DOHH2 (cell line): ENCODE measurements around the gene DOHH.

Source experiments
- H3F3A ChIP-seq: fragments of 200-600 bp; sonication (generic), shearing (Covaris generic); 2 replicates; pipeline ENCODE4 v1.6.0; 2016; ENCODE audit warnings: antibody characterized with exemption, mild to moderate bottlenecking; ENCODE audit not compliant: control insufficient read depth, insufficient read depth
- H3K27ac ChIP-seq: fragments of 200-600 bp; sonication (generic); 2 replicates; pipeline ENCODE4 v1.5.1; 2014; ENCODE audit warnings: low read depth, mild to moderate bottlenecking, low read length, moderate library complexity
- H3K27me3 ChIP-seq: fragments of 200-600 bp; sonication (generic); 2 replicates; pipeline ENCODE4 v1.6.1; 2014; ENCODE audit warnings: mild to moderate bottlenecking, low read length, mixed read lengths; ENCODE audit not compliant: control insufficient read depth
- H3K36me3 ChIP-seq: fragments of 200-600 bp; sonication (generic); 2 replicates; pipeline ENCODE4 v1.6.1; 2014; ENCODE audit warnings: mild to moderate bottlenecking, low read length, moderate library complexity, mixed read lengths; ENCODE audit not compliant: control insufficient read depth
- H3K4me1 ChIP-seq: fragments of 200-600 bp; sonication (generic); 2 replicates; pipeline ENCODE4 v1.6.1; 2014; ENCODE audit warnings: mild to moderate bottlenecking, low read length, mixed read lengths; ENCODE audit not compliant: control insufficient read depth
- H3K4me2 ChIP-seq: fragments of 200-600 bp; sonication (generic); 2 replicates; pipeline ENCODE4 v1.6.0; 2014; ENCODE audit warnings: mild to moderate bottlenecking, low read length, moderate library complexity
- H3K4me3 ChIP-seq: fragments of 200-600 bp; sonication (generic); 2 replicates; pipeline ENCODE4 v1.5.1; 2014; ENCODE audit warnings: mild to moderate bottlenecking, low read length, mixed read lengths
- H3K79me2 ChIP-seq: fragments of 200-600 bp; sonication (generic); 2 replicates; pipeline ENCODE4 v1.6.1; 2014; ENCODE audit warnings: mild to moderate bottlenecking, low read length, mixed read lengths; ENCODE audit not compliant: control insufficient read depth
- H3K9me2 ChIP-seq: fragments of 200-600 bp; sonication (generic); replicated peaks from 2 replicates; pipeline ENCODE4 v1.6.1; 2014; ENCODE audit warnings: mild to moderate bottlenecking, low read length, mixed read lengths; ENCODE audit not compliant: control insufficient read depth
- H3K9me3 ChIP-seq: fragments of 200-600 bp; sonication (generic); 2 replicates; pipeline ENCODE4 v1.6.1; 2014; ENCODE audit warnings: antibody characterized with exemption, low read length, mixed read lengths; ENCODE audit not compliant: control insufficient read depth, insufficient read depth
- H4K20me1 ChIP-seq: fragments of 200-600 bp; sonication (generic); 2 replicates; pipeline ENCODE4 v1.6.0; 2014; ENCODE audit warnings: low read depth, mild to moderate bottlenecking, antibody characterized with exemption, low read length, moderate library complexity; ENCODE audit not compliant: control insufficient read depth, insufficient read depth
- CTCF ChIP-seq: fragments of 200-600 bp; sonication (generic); IDR thresholded peaks from one replicate; pipeline ENCODE4 v1.5.1; 2014; ENCODE audit warnings: antibody characterized with exemption, mild to moderate bottlenecking, low read depth, low read length; ENCODE audit not compliant: poor library complexity, severe bottlenecking
- EZH2phosphoT487 ChIP-seq: fragments of 200-600 bp; sonication (generic); IDR thresholded peaks from 2 replicates; pipeline ENCODE4 v1.6.1; 2017; ENCODE audit warnings: borderline replicate concordance, mild to moderate bottlenecking, antibody characterized with exemption, low read length, moderate library complexity, mixed read lengths

DOHH gene

GRCh38 chr19:3518255-3518654 is 17.8 kb upstream of the DOHH start:
- no peak overlapping the region for H3K4me3 ChIP-seq
- H3K36me3 ChIP-seq, result peaks cover 19% of the 10 kb centered on the region; the same call in 1 of the 2 replicates
- H4K20me1 ChIP-seq, result peaks cover 18% of the 10 kb centered on the region
- peaks cover 28% of the 10 kb centered on the region for H3K4me1 ChIP-seq
- TF ChIP-seq EZH2phosphoT487, result no peak
- no peak for TF ChIP-seq CTCF
- H3K9me3 ChIP-seq, result no peaks in the 10 kb centered on the region
- H3K79me2 ChIP-seq, result peaks cover 82% of the 10 kb centered on the region
- H3K4me2 ChIP-seq, result no peak overlapping the region
- no peak overlapping the region for H3K27ac ChIP-seq
- H3K9me2 ChIP-seq, result no peaks in the 10 kb centered on the region
- H3F3A ChIP-seq, result peaks cover 10% of the 10 kb centered on the region
- no peaks in the 10 kb centered on the region for H3K27me3 ChIP-seq

GRCh38 chr19:3517638-3518037 is 17.2 kb upstream of the DOHH start:
- H3K4me1 ChIP-seq, result peaks cover 28% of the 10 kb centered on the region
- H4K20me1 ChIP-seq, result peaks cover 21% of the 10 kb centered on the region
- H3K4me2 ChIP-seq, result no peak overlapping the region

GRCh38 chr19:3516675-3517207 is 16.3 kb upstream of the DOHH start:
- H3K27ac ChIP-seq, result peak overlapping the region; percentile 51
- peak overlapping the region; percentile 37 for H3K4me3 ChIP-seq
- H3K4me1 ChIP-seq, result peaks cover 28% of the 10 kb centered on the region

More at GRCh38 chr19:3517638-3518037, 17.2 kb upstream of the DOHH start:
- Histone ChIP-seq H3K36me3 (peaks cover 19% of the 10 kb centered on the region; the same call in 1 of the 2 replicates), H3K9me3 (no peaks in the 10 kb centered on the region), H3K4me3 (no peak overlapping the region), H3K27me3 (no peaks in the 10 kb centered on the region), H3F3A (peaks cover 10% of the 10 kb centered on the region), H3K79me2 (peaks cover 88% of the 10 kb centered on the region), H3K9me2 (no peaks in the 10 kb centered on the region), H3K27ac (no peak overlapping the region)
- TF ChIP-seq EZH2phosphoT487 (no peak), CTCF (no peak)

More at GRCh38 chr19:3516675-3517207, 16.3 kb upstream of the DOHH start:
- Histone ChIP-seq H4K20me1 (peaks cover 21% of the 10 kb centered on the region), H3K4me2 (peak overlapping the region; percentile 62), H3K9me3 (no peaks in the 10 kb centered on the region), H3K27me3 (no peaks in the 10 kb centered on the region), H3F3A (peaks cover 10% of the 10 kb centered on the region), H3K36me3 (peaks cover 16% of the 10 kb centered on the region; the same call in 1 of the 2 replicates), H3K79me2 (peaks cover 89% of the 10 kb centered on the region), H3K9me2 (no peaks in the 10 kb centered on the region)
- no peak for TF ChIP-seq CTCF
- no peak for TF ChIP-seq EZH2phosphoT487
